ENCODE measurements around the gene RAB18. TPM values are rescaled to one million over a fixed set of nuclear protein-coding genes. Genes with fewer than 3 reads are reported as not detected.

Gene RAB18
- 10 to 100 TPM; 16.5 to 46.1 (median 42.7) TPM for total RNA-seq

DNA sequence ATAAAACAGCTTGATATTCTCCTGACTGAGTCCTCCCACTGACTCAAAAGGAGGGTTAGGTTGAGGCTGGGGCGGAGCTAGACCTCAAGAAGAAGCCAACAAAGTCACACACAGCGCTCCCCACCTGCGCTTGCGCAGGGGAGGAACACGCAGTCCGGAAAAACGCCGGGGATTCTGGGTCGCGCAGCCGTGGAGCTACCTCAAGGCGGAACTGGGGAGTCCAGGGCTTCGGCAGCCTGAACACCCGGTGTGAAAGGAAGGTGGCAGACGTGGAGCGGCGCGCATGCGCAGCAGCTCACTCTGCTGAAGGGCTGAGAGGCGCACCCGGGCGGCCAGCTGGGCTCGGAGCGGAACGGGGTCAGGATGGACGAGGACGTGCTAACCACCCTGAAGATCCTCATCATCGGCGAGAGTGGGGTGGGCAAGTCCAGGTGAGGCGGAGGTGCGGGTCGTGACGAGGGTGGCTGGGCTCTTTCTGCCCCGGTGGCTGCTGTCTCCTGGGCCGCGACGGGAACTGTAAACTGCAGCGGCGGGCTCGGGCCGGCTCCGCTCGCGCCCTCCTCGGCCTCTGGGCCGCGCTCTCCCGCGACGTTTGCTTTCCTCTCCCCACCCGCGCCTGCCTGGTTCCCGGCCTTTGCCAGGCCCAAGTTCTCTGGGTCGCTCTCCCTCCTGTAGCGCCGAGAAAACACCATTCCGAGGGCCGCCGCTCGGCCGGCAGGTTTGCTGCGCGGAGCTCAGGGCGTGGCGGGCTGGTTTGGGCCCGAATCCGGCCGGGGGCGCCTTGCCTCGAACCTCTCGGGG lies at the start of gene RAB18:
Gene RAB18, plus strand, starts transcription at position 298 of the 801 bp plus-strand sequence. Its CDS starts 66 bp downstream, at position 364.
- Histone ChIP-seq H3K27me3 (no peaks in the 10 kb centered on the region), H3K9me3 (no peaks in the 10 kb centered on the region), H3K4me3 (peak within 1 kb of the TSS; percentile 75 to 87 (median 82)), H3K4me1 (peaks cover 0 to 12% (median 3%) of the 10 kb centered on the region in 4 donors), H3K36me3 (no peaks in the 10 kb centered on the region), H3K27ac (peak within 1 kb of the TSS; percentile 88 to 92 (median 90))
- peak; percentile 93 to 99 (median 97) for DNase-seq
- TF ChIP-seq, protein P1, sequence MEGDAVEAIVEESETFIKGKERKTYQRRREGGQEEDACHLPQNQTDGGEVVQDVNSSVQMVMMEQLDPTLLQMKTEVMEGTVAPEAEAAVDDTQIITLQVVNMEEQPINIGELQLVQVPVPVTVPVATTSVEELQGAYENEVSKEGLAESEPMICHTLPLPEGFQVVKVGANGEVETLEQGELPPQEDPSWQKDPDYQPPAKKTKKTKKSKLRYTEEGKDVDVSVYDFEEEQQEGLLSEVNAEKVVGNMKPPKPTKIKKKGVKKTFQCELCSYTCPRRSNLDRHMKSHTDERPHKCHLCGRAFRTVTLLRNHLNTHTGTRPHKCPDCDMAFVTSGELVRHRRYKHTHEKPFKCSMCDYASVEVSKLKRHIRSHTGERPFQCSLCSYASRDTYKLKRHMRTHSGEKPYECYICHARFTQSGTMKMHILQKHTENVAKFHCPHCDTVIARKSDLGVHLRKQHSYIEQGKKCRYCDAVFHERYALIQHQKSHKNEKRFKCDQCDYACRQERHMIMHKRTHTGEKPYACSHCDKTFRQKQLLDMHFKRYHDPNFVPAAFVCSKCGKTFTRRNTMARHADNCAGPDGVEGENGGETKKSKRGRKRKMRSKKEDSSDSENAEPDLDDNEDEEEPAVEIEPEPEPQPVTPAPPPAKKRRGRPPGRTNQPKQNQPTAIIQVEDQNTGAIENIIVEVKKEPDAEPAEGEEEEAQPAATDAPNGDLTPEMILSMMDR (IDR thresholded peaks at IDR 0.05): peak in 3 of 6 experiments; percentile 8 to 37 (median 26)
- TF ChIP-seq POLR2A (IDR thresholded peaks at IDR 0.05): peak; percentile 74 to 85

DNA sequence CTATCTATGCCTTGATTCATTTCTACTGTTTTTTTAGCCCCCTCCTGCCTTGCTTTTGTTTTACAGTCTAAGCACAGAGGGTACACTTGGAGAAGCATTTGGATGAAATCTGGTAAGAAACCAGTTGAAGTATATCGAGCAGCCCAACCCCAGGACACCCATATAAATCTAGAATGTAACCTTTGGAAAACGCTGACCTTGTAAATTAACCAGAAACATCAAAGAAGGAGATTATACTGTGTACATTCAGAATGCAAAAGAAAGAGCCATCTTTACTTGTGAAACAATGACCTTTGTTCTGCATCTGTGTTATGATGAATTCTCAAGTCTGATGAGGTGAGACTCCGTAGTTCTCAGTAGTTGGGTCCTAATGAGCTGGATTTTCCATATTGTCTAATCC lies 49.3 kb upstream of the RAB18 start:
- H3K4me1 ChIP-seq: no peaks in the 10 kb centered on the region
- no peaks in the 10 kb centered on the region for H3K27me3 ChIP-seq
- DNase-seq: no peak
- no peaks in the 10 kb centered on the region for H3K9me3 ChIP-seq
- no peaks in the 10 kb centered on the region for H3K36me3 ChIP-seq
- H3K4me3 ChIP-seq: no peak overlapping the region
- TF ChIP-seq POLR2A (IDR thresholded peaks at IDR 0.05): no peak
- TF ChIP-seq, protein P1 (IDR thresholded peaks at IDR 0.05): no peak
- no peak overlapping the region for H3K27ac ChIP-seq

DNA sequence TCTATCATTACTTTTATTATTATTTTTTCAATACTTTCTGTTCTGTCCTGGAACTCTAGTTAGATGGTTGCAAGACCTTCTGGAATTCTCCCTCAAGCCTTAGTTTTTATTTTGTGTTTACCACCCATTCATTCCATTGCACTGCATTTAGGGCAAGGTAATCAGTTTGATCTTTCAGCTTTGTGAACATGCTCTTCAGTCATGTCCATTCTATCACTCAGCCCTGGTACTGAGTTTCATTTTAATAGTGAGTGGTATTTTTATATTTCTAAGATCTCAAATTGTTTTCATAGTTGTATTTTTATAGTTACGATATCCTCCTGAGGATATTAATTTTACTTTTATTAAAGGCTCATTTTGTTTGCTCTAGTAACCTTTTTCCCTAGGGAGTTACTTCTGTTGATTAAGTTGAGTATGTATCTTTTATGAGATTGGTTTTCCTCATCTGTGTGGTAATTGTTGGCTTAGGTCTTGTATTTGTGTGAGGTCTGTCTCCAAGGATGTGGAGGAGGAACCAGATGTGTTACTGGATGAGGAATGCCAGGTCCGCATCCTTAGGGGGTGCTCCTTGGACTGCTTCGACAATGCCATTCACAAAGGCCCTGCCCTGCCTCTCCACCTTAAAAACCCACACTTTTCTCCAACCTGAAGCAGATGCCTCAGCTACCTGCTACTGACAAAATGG lies 46.7 kb upstream of the RAB18 start:
- TF ChIP-seq, protein P1 (IDR thresholded peaks at IDR 0.05): no peak
- TF ChIP-seq POLR2A (IDR thresholded peaks at IDR 0.05): no peak

DNA sequence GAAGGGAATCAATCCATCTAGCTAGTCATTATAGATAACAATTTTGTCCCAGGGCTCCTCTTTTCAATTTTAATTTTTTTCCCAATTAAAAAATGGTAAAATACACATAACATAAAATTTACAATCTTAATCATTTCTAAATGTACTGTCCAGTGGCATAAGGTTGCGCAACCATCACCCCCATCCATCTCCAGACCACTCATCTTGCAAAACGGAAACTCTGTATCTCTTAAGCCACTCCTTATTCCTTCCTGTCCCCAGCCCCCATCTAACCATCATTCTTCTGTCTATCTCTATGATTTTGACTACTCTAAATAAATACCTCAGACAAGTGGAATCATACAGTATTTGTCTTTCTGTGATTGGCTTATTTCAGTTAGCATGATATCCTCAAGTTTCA lies 46.1 kb upstream of the RAB18 start:
- H3K27ac ChIP-seq: no peak overlapping the region
- no peaks in the 10 kb centered on the region for H3K9me3 ChIP-seq
- no peak for DNase-seq
- TF ChIP-seq POLR2A (IDR thresholded peaks at IDR 0.05): no peak
- TF ChIP-seq, protein P1 (IDR thresholded peaks at IDR 0.05): no peak
- no peaks in the 10 kb centered on the region for H3K4me1 ChIP-seq
- H3K27me3 ChIP-seq: no peaks in the 10 kb centered on the region
- no peaks in the 10 kb centered on the region for H3K36me3 ChIP-seq
- H3K4me3 ChIP-seq: no peak overlapping the region

More for the DNA sequence above, 46.7 kb upstream of the RAB18 start:
- Histone ChIP-seq H3K27ac (no peak overlapping the region), H3K36me3 (no peaks in the 10 kb centered on the region), H3K4me3 (no peak overlapping the region), H3K27me3 (no peaks in the 10 kb centered on the region), H3K9me3 (no peaks in the 10 kb centered on the region), H3K4me1 (no peaks in the 10 kb centered on the region)
- no peak for DNase-seq

DNA sequence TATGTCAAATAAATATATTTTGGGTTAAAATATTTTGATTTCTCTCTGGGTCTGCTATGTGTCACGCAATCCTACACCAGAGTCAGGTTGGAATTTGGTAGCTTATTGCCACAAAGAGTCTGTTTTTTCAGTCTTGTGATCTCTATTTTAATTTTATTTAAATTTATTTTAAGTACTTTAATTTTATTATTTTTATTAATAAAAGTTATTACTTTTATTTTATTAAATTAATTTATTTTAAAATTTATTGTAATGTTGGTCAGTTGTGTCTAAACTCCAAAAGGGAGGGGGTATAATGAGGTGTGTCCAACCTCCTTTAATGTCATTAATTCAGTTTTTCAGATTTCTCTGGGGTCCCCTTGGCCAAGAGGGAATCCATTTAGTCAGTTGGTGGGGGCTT lies 42.8 kb upstream of the RAB18 start:
- DNase-seq: no peak
- H3K9me3 ChIP-seq: no peaks in the 10 kb centered on the region
- H3K36me3 ChIP-seq: no peaks in the 10 kb centered on the region
- TF ChIP-seq, protein P1 (IDR thresholded peaks at IDR 0.05): no peak
- H3K4me1 ChIP-seq: no peaks in the 10 kb centered on the region
- no peaks in the 10 kb centered on the region for H3K27me3 ChIP-seq
- no peak overlapping the region for H3K4me3 ChIP-seq
- H3K27ac ChIP-seq: no peak overlapping the region
